Osteoblast (primary cell): ENCODE results near the gene NGB. TPM values are rescaled to one million over a fixed set of nuclear protein-coding genes. Genes with fewer than 3 reads are reported as not detected.
A peak's percentile ranks its signal among the peaks of the same experiment; 100 is the strongest.

Experiments used
- DNase-seq: peaks from one replicate; pipeline ENCODE4 v3.0.0; 2011; ENCODE audit warnings: low spot score, mixed read lengths; ENCODE audit not compliant: insufficient read length; ENCODE audit errors: missing footprints
- H2AFZ ChIP-seq: 2 replicates; pipeline ENCODE4 v1.6.0; 2011; ENCODE audit warnings: mild to moderate bottlenecking, low read length
- H3K27ac ChIP-seq: 2 replicates; pipeline ENCODE4 v1.5.1; 2011; ENCODE audit warnings: mild to moderate bottlenecking, low read depth, low read length, moderate library complexity
- H3K27me3 ChIP-seq: 2 replicates; pipeline ENCODE4 v1.6.0; 2012; ENCODE audit warnings: mild to moderate bottlenecking, control low read depth, inconsistent platforms, low read length, moderate library complexity; ENCODE audit not compliant: insufficient read depth
- H3K36me3 ChIP-seq: 2 replicates; pipeline ENCODE4 v1.5.1; 2011; ENCODE audit warnings: mild to moderate bottlenecking, low read length, control low read depth, moderate library complexity; ENCODE audit not compliant: insufficient read depth
- H3K4me1 ChIP-seq: 2 replicates; pipeline ENCODE4 v1.5.1; 2011; ENCODE audit warnings: mild to moderate bottlenecking, low read length, control low read depth, moderate library complexity; ENCODE audit not compliant: insufficient read depth
- H3K4me2 ChIP-seq: 2 replicates; pipeline ENCODE4 v1.6.0; 2011; ENCODE audit warnings: mild to moderate bottlenecking, low read length; ENCODE audit not compliant: insufficient read depth
- H3K4me3 ChIP-seq: fragments of 200-600 bp; sonication (generic); 3 replicates; pipeline ENCODE4 v1.5.1; 2012; ENCODE audit warnings: mild to moderate bottlenecking, low read length, inconsistent platforms; ENCODE audit not compliant: insufficient read depth
- H3K79me2 ChIP-seq: 2 replicates; pipeline ENCODE4 v1.6.0; 2012; ENCODE audit warnings: mild to moderate bottlenecking, low read length, control low read depth, inconsistent platforms; ENCODE audit not compliant: insufficient read depth
- H3K9me3 ChIP-seq: 2 replicates; pipeline ENCODE4 v1.5.1; 2011; ENCODE audit warnings: low read depth, low read length, control low read depth
- H4K20me1 ChIP-seq: 2 replicates; pipeline ENCODE4 v1.6.0; 2012; ENCODE audit warnings: mild to moderate bottlenecking, low read length, control low read depth; ENCODE audit not compliant: insufficient read depth
- total RNA-seq: library from RNA; depleted of rRNA; stranded (reverse); fragments of >200 nt; gene quantifications from 2 replicates; pipeline ENCODE4 v1.2.3, GENCODE V29; 2012
- TF ChIP-seq, protein P1 (sequence below): IDR thresholded peaks from 2 replicates; pipeline ENCODE4 v1.5.1; 2011; ENCODE audit warnings: mild to moderate bottlenecking, low read depth, low read length, moderate library complexity; ENCODE audit errors: extremely low read depth

NGB gene
- total RNA-seq, 1 donor: not detected

GRCh38 chr14:77239412-77239811 is 31.6 kb downstream of the NGB start:
- no peak overlapping the region for H2AFZ ChIP-seq
- no peaks in the 10 kb centered on the region for H3K36me3 ChIP-seq
- DNase-seq: peak; percentile 49
- H3K79me2 ChIP-seq: no peaks in the 10 kb centered on the region
- no peaks in the 10 kb centered on the region for H3K4me1 ChIP-seq
- no peaks in the 10 kb centered on the region for H3K9me3 ChIP-seq
- no peak overlapping the region for H3K4me3 ChIP-seq
- no peaks in the 10 kb centered on the region for H3K27me3 ChIP-seq
- TF ChIP-seq, protein P1, sequence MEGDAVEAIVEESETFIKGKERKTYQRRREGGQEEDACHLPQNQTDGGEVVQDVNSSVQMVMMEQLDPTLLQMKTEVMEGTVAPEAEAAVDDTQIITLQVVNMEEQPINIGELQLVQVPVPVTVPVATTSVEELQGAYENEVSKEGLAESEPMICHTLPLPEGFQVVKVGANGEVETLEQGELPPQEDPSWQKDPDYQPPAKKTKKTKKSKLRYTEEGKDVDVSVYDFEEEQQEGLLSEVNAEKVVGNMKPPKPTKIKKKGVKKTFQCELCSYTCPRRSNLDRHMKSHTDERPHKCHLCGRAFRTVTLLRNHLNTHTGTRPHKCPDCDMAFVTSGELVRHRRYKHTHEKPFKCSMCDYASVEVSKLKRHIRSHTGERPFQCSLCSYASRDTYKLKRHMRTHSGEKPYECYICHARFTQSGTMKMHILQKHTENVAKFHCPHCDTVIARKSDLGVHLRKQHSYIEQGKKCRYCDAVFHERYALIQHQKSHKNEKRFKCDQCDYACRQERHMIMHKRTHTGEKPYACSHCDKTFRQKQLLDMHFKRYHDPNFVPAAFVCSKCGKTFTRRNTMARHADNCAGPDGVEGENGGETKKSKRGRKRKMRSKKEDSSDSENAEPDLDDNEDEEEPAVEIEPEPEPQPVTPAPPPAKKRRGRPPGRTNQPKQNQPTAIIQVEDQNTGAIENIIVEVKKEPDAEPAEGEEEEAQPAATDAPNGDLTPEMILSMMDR: no peak
- no peaks in the 10 kb centered on the region for H4K20me1 ChIP-seq
- H3K4me2 ChIP-seq: no peak overlapping the region
- no peak overlapping the region for H3K27ac ChIP-seq

GRCh38 chr14:77238996-77239395 is 32.0 kb downstream of the NGB start:
- H3K4me2 ChIP-seq: no peak overlapping the region
- no peaks in the 10 kb centered on the region for H3K36me3 ChIP-seq
- TF ChIP-seq, protein P1: no peak
- H3K9me3 ChIP-seq: no peaks in the 10 kb centered on the region
- H4K20me1 ChIP-seq: no peaks in the 10 kb centered on the region
- H3K4me1 ChIP-seq: no peaks in the 10 kb centered on the region
- DNase-seq: no peak
- H3K27ac ChIP-seq: no peak overlapping the region
- no peaks in the 10 kb centered on the region for H3K79me2 ChIP-seq
- no peaks in the 10 kb centered on the region for H3K27me3 ChIP-seq
- no peak overlapping the region for H3K4me3 ChIP-seq
- no peak overlapping the region for H2AFZ ChIP-seq

DNA sequence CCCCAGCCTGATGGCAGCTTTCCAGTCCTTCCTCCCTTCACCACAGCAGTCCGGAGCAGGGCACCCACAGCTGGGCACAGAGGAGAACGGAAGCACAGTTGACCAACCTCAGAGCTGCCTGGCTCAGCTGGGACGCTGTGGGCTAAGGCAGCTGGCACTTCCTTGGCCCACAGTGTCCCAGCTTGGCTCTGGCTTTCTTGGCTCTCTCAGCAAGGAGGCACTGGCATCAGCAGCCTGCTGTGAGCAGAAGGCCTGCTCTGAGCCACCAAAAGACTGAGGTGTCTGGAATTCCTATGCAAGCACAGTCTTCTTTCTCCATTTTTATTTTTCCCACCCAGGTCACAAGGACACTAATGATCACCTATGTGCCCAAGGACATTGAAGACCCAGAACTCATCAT is 32.6 kb downstream of the NGB start:
- Histone ChIP-seq H3K79me2 (no peaks in the 10 kb centered on the region), H2AFZ (no peak overlapping the region), H3K4me2 (no peak overlapping the region), H3K4me1 (no peaks in the 10 kb centered on the region), H3K27ac (no peak overlapping the region), H4K20me1 (no peaks in the 10 kb centered on the region), H3K9me3 (no peaks in the 10 kb centered on the region), H3K36me3 (no peaks in the 10 kb centered on the region), H3K27me3 (no peaks in the 10 kb centered on the region), H3K4me3 (no peak overlapping the region)
- no peak for DNase-seq
- TF ChIP-seq, protein P1: no peak

- Histone ChIP-seq H3K4me1 (no peaks in the 10 kb centered on the region), H4K20me1 (no peaks in the 10 kb centered on the region), H3K4me2 (no peak overlapping the region), H3K9me3 (no peaks in the 10 kb centered on the region), H3K79me2 (no peaks in the 10 kb centered on the region), H3K4me3 (no peak overlapping the region), H3K27ac (no peak overlapping the region), H3K27me3 (no peaks in the 10 kb centered on the region), H3K36me3 (no peaks in the 10 kb centered on the region), H2AFZ (no peak overlapping the region)
- no peak for DNase-seq
- TF ChIP-seq, protein P1: no peak
Observed at GRCh38 chr14:77236814-77237213, 34.2 kb downstream of the NGB start.
